NCI-H526 (cell line): ENCODE data around the gene SOX2.

Source experiments
- DNase-seq, 2 experiments: peaks; one replicate each; lab custom pipeline; 2025; lab: John Stamatoyannopoulos, UW

The SOX2 gene

DNA sequence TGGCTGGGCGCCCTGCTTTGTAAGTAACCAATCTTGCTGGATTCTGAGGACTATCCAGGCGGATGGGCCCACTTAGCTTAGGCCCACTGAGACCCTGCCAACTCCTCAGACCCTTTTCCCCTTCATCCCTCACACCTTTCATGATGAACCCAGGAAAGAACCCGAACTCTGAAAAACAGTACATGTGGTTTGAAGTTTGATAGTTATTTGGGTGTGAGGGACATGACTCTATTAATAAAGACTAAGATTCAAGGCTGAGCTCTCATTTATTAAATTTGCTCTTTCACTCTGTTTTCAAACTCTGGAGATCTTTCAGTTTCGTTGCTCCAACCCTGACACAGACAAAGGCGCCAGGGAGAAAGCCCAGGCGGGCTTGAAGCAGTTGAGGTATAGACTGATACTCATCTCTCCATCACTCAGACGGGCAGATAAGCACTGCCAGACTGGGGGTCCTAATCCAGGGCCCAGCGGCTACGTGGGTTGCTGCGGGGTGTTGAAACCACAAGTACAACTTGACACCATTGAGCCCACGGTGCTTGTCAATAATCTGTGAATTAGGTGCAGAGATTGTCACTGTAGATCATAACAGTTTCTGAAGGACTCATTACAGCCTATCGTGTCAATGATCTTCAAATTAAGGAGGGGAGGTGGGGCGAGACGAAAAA lies 7.2 kb upstream of the SOX2 start:
- no peak for DNase-seq

DNA sequence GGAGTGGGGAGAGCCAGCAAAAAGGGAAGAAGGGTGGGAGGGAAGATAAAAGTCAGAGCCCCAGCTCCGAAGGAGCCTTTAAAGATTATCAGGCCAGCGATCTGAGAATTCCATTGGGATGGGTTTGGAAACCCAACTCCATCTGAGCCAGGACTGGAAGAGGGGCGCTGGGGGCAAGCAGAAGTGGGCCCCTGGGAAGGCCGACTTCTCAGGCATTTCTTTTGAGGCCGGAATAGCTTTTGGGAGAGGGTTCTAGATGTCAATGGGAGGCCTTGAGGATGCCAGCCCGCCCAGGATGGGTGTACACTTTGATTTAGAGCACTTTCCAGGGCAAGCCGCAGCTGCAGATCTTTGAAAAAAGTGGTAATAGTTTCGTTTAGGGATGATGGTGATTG lies 6.6 kb upstream of the SOX2 start:
- DNase-seq: no peak

DNA sequence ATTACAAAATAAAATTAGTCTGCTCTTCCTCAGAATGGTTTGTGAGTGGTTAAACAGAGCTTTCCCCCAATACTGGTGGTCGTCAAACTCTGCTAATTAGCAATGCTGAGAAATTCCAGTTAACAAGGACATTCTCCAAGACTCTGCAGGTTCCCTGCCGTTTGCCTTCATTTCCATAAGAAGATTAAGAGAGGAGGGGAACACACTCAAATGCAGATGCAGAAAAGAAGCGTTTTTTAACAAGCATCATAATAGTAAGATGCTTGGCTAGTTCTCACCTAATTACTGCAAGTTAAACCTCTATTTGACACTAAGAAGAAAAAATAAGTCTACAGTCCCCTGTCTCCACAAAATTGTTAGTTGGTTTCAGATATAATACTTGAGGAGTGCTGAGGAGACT lies 3.7 kb upstream of the SOX2 start:
- no peak for DNase-seq

DNA sequence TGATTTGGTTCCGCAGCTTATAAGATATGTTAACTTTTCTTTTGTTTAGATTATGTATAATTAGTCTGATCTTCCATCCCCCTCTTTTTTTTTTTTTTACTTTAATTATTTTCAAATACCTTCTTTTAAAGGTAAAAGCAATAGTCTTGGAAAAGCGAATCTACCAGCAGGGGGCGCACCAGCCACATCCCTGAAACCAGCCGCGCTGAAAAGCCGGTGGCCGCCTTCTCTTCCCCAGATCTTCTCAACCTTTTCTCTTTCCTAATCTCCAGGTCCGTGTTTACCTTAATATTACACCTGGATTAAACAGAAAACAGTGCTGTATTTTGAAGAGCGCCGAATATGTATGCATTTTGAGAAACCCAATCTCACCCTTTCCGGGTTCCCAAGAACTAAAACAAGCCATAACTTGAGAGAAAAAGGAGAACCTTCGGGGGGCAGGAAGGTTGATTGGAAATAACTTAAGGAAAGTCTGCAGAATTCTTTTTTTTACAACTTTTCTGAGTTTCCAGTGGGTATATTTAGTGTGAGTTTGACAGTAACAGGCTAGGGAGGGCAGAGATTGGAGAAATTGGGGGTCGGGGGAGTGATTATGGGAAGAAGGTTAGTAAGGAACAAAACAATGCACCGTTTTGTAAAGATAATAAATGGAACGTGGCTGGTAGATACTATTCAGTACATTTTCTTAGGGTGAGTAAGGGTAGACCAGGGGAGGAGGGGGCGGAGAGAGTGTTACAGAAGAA lies 2.0 kb upstream of the SOX2 start:
- DNase-seq: peak in 1 of 2 experiments; percentile 79

DNA sequence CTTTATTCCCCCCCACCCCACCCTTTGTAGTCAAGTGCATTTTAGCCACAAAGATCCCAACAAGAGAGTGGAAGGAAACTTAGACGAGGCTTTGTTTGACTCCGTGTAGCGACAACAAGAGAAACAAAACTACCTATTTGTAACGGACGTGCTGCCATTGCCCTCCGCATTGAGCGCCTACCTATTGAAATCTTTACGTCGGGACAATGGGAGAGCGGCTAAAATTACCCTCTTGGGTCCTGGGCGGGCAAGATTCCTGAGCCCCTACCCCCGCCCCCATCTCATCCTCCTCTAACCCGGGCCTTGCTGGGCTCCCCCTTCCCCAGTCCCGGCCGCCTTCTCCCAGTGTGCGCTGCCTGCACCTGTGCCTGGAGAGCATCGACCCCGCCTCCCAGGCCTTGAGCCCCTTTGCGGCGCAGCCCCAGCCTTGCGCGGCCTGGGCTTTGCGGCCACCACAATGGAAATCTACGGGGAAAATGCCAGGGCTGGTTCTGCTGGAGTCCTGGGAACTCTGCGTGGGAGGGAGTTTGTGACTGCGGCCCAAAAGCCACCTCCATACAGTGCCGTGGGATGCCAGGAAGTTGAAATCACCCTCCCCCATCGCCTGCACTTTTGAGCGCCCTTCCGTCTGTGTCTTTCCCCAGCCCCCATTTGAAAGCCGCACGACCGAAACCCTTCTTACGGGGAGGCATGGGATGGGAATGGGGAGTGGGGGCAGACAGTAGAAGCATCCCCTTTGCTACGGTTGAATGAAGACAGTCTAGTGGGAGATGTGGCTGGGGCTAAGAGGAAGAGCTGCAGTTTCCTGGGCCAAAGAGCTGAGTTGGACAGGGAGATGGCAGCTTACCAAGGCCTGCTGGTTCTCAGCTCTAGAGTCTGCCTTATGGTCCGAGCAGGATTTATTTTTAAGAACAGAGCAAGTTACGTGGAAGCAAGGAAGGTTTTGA lies 1.1 kb upstream of the SOX2 start:
- no peak for DNase-seq

- DNase-seq: no peak
These were observed 464 bp downstream of the SOX2 start for GRCh38 chr3:181712226-181712552.

DNA sequence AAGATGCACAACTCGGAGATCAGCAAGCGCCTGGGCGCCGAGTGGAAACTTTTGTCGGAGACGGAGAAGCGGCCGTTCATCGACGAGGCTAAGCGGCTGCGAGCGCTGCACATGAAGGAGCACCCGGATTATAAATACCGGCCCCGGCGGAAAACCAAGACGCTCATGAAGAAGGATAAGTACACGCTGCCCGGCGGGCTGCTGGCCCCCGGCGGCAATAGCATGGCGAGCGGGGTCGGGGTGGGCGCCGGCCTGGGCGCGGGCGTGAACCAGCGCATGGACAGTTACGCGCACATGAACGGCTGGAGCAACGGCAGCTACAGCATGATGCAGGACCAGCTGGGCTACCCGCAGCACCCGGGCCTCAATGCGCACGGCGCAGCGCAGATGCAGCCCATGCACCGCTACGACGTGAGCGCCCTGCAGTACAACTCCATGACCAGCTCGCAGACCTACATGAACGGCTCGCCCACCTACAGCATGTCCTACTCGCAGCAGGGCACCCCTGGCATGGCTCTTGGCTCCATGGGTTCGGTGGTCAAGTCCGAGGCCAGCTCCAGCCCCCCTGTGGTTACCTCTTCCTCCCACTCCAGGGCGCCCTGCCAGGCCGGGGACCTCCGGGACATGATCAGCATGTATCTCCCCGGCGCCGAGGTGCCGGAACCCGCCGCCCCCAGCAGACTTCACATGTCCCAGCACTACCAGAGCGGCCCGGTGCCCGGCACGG lies 991 bp downstream of the SOX2 start:
- DNase-seq: peak; percentile 23 to 70

- peak in 1 of 2 experiments; percentile 17 for DNase-seq
These were observed 1.5 kb downstream of the SOX2 start for GRCh38 chr3:181713280-181713647.

DNA sequence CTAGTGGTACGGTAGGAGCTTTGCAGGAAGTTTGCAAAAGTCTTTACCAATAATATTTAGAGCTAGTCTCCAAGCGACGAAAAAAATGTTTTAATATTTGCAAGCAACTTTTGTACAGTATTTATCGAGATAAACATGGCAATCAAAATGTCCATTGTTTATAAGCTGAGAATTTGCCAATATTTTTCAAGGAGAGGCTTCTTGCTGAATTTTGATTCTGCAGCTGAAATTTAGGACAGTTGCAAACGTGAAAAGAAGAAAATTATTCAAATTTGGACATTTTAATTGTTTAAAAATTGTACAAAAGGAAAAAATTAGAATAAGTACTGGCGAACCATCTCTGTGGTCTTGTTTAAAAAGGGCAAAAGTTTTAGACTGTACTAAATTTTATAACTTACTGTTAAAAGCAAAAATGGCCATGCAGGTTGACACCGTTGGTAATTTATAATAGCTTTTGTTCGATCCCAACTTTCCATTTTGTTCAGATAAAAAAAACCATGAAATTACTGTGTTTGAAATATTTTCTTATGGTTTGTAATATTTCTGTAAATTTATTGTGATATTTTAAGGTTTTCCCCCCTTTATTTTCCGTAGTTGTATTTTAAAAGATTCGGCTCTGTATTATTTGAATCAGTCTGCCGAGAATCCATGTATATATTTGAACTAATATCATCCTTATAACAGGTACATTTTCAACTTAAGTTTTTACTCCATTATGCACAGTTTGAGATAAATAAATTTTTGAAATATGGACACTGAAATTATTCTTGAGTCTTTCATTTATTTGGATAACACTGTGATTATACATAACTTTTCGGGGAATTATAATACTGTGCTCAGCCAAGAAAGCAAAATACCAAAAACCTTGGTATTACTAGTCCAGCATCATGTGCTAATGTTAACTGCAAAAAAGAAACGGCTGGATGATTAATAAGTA lies 2.2 kb downstream of the SOX2 start:
- no peak for DNase-seq

- no peak for DNase-seq
These were observed 4.0 kb downstream of the SOX2 start for GRCh38 chr3:181715571-181716340.

- DNase-seq: no peak
These were observed 5.2 kb downstream of the SOX2 start for GRCh38 chr3:181716966-181717365.

- no peak for DNase-seq
These were observed 5.9 kb downstream of the SOX2 start for GRCh38 chr3:181717549-181718171.

DNA sequence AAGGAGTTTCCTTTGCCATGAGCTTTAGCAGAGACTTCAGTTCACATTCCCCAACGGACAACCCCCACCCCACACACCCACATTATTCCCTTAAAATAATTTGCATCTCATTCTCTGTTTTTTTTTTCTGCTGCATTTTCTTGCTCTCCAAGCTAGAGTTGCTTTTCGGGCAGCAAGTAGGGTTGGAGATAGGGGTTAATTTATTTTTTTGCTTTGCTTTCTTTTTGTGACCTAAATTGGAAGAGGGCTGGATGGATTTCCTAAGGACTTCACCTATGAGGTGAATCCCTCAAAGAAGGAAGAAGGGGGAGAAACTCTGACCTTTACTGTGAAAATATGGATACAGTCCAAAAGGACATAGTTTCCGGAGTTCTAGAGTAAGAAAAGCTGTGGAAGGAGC lies 6.6 kb downstream of the SOX2 start:
- DNase-seq: no peak

DNA sequence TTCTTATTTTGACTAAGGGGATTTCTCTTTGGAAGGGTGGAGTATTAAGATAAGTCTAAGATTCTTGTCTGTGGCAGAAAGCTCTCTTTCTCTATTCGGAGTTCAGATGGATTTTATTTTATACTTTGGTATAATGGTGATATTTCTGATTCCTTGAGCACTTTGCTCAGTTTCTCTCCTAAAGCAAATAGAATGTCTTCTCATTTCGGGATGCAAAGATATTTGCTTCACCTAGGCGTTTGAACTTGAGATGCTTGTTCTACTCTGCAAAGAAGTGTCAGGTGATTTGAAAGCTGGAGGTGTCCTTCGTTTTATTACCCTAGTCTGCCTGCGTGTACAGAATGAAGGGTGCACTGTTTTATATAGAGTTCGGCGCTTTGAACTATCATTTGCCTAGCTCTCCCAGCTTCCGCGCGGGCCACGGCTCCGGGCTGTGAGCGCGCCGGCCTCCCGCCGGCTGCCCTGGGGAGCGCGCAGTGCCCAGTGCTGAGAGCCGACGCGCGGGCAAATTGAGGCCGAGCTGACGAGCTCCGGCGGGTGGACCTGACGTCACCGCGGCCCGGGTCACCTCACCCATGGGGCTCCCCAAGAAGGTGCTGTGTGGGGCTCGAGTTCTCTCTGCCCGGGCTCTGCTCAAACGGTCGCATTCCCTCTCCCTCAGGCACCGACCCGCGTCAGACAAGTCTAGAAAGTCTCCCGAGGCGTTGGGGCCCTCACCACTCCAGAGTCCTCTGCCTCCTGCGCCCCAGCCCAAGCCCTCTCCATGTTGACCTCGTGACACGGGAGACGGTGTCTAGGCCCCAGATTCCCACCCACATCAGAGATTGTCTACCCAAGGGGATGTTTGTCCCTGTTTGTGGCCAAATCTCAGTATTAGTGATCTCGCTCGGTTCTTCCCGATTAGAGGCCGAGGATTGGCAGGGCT lies 7.5 kb downstream of the SOX2 start:
- DNase-seq: peak in 1 of 2 experiments; percentile 62

GRCh38 chr3:181719991-181720680 lies 8.4 kb downstream of the SOX2 start:
- no peak for DNase-seq

- no peak for DNase-seq
These were observed 9.5 kb downstream of the SOX2 start for GRCh38 chr3:181721046-181721875.

GRCh38 chr3:181722156-181722555 lies 10.4 kb downstream of the SOX2 start:
- DNase-seq: no peak
